DOHH2 (cell line): ENCODE measurements around the gene UACA.

Experiments used
- H3F3A ChIP-seq: fragments of 200-600 bp; sonication (generic), shearing (Covaris generic); 2 replicates; pipeline ENCODE4 v1.6.0; 2016; ENCODE audit warnings: antibody characterized with exemption, mild to moderate bottlenecking; ENCODE audit not compliant: control insufficient read depth, insufficient read depth
- H3K27ac ChIP-seq: fragments of 200-600 bp; sonication (generic); 2 replicates; pipeline ENCODE4 v1.5.1; 2014; ENCODE audit warnings: low read depth, mild to moderate bottlenecking, low read length, moderate library complexity
- H3K27me3 ChIP-seq: fragments of 200-600 bp; sonication (generic); 2 replicates; pipeline ENCODE4 v1.6.1; 2014; ENCODE audit warnings: mild to moderate bottlenecking, low read length, mixed read lengths; ENCODE audit not compliant: control insufficient read depth
- H3K36me3 ChIP-seq: fragments of 200-600 bp; sonication (generic); 2 replicates; pipeline ENCODE4 v1.6.1; 2014; ENCODE audit warnings: mild to moderate bottlenecking, low read length, moderate library complexity, mixed read lengths; ENCODE audit not compliant: control insufficient read depth
- H3K4me1 ChIP-seq: fragments of 200-600 bp; sonication (generic); 2 replicates; pipeline ENCODE4 v1.6.1; 2014; ENCODE audit warnings: mild to moderate bottlenecking, low read length, mixed read lengths; ENCODE audit not compliant: control insufficient read depth
- H3K4me2 ChIP-seq: fragments of 200-600 bp; sonication (generic); 2 replicates; pipeline ENCODE4 v1.6.0; 2014; ENCODE audit warnings: mild to moderate bottlenecking, low read length, moderate library complexity
- H3K4me3 ChIP-seq: fragments of 200-600 bp; sonication (generic); 2 replicates; pipeline ENCODE4 v1.5.1; 2014; ENCODE audit warnings: mild to moderate bottlenecking, low read length, mixed read lengths
- H3K79me2 ChIP-seq: fragments of 200-600 bp; sonication (generic); 2 replicates; pipeline ENCODE4 v1.6.1; 2014; ENCODE audit warnings: mild to moderate bottlenecking, low read length, mixed read lengths; ENCODE audit not compliant: control insufficient read depth
- H3K9me2 ChIP-seq: fragments of 200-600 bp; sonication (generic); replicated peaks from 2 replicates; pipeline ENCODE4 v1.6.1; 2014; ENCODE audit warnings: mild to moderate bottlenecking, low read length, mixed read lengths; ENCODE audit not compliant: control insufficient read depth
- H3K9me3 ChIP-seq: fragments of 200-600 bp; sonication (generic); 2 replicates; pipeline ENCODE4 v1.6.1; 2014; ENCODE audit warnings: antibody characterized with exemption, low read length, mixed read lengths; ENCODE audit not compliant: control insufficient read depth, insufficient read depth
- H4K20me1 ChIP-seq: fragments of 200-600 bp; sonication (generic); 2 replicates; pipeline ENCODE4 v1.6.0; 2014; ENCODE audit warnings: low read depth, mild to moderate bottlenecking, antibody characterized with exemption, low read length, moderate library complexity; ENCODE audit not compliant: control insufficient read depth, insufficient read depth
- EZH2phosphoT487 ChIP-seq: fragments of 200-600 bp; sonication (generic); IDR thresholded peaks from 2 replicates; pipeline ENCODE4 v1.6.1; 2017; ENCODE audit warnings: borderline replicate concordance, mild to moderate bottlenecking, antibody characterized with exemption, low read length, moderate library complexity, mixed read lengths
- TF ChIP-seq, protein P1 (sequence below): fragments of 200-600 bp; sonication (generic); IDR thresholded peaks from one replicate; pipeline ENCODE4 v1.5.1; 2014; ENCODE audit warnings: antibody characterized with exemption, mild to moderate bottlenecking, low read depth, low read length; ENCODE audit not compliant: poor library complexity, severe bottlenecking

UACA gene

DNA sequence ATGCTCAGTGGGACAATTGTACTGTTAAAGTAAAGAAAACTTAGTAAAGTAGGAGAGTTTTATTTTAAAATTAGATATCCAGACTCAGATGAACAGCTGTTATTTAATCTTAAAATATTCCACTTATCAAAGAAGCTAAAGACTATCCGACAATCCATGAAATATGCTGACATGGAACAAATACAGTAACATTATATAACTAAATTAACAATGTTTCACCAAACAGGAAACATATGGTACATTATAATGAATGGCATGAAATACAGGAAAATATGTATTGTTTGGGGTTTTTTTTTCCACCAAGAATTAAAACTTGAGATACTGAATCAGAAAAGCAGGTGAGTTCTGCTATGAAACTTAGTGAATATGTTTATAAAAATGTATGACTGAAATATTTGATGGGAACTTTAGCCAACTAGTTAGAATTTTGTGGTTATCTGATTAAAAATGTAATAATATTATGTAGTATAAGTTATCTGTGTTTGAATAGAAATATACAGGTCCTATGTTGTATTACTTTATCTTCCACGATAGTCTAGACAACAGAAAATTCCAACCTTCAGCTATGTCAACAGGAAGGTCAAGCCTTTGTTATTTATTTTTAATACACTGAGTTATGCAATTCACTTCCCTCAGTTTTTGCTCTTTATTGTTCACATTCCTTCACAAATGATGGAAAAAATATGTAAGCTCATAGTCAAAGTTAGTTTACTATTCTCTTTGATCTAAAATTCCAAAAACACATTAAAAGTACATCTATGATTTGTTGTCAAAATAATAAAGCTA lies 72.7 kb downstream of the UACA start:
- H3K79me2 ChIP-seq: no peaks in the 10 kb centered on the region
- H3K4me1 ChIP-seq: no peaks in the 10 kb centered on the region
- H3K4me3 ChIP-seq: no peak overlapping the region
- H3K27me3 ChIP-seq: peaks cover 20% of the 10 kb centered on the region; the same call in 1 of the 2 replicates
- no peaks in the 10 kb centered on the region for H3F3A ChIP-seq
- no peaks in the 10 kb centered on the region for H3K9me3 ChIP-seq
- H3K4me2 ChIP-seq: no peak overlapping the region
- no peaks in the 10 kb centered on the region for H3K9me2 ChIP-seq
- H3K27ac ChIP-seq: no peak overlapping the region
- no peak for TF ChIP-seq EZH2phosphoT487
- TF ChIP-seq, protein P1, sequence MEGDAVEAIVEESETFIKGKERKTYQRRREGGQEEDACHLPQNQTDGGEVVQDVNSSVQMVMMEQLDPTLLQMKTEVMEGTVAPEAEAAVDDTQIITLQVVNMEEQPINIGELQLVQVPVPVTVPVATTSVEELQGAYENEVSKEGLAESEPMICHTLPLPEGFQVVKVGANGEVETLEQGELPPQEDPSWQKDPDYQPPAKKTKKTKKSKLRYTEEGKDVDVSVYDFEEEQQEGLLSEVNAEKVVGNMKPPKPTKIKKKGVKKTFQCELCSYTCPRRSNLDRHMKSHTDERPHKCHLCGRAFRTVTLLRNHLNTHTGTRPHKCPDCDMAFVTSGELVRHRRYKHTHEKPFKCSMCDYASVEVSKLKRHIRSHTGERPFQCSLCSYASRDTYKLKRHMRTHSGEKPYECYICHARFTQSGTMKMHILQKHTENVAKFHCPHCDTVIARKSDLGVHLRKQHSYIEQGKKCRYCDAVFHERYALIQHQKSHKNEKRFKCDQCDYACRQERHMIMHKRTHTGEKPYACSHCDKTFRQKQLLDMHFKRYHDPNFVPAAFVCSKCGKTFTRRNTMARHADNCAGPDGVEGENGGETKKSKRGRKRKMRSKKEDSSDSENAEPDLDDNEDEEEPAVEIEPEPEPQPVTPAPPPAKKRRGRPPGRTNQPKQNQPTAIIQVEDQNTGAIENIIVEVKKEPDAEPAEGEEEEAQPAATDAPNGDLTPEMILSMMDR: no peak
- no peaks in the 10 kb centered on the region for H4K20me1 ChIP-seq
- H3K36me3 ChIP-seq: no peaks in the 10 kb centered on the region

DNA sequence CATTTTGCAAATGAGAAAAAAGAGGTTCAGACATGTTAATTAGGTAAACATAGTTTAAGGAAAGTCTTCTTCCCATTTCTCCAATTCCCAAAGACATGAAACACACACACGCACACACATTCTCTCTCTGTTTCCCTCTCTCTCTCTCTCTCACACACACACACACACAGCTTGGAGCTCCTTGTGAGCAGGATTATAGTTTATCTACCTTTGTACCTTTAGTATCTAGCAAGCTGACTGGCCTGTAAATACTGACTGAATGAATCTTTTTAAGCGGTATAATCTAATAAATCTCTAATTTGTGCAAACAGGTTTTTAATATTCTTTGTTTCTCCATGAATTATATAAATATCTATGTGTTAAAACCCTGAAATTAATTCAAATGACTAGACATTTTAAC lies 73.3 kb downstream of the UACA start:
- H3K27ac ChIP-seq: no peak overlapping the region
- no peaks in the 10 kb centered on the region for H3K36me3 ChIP-seq

DNA sequence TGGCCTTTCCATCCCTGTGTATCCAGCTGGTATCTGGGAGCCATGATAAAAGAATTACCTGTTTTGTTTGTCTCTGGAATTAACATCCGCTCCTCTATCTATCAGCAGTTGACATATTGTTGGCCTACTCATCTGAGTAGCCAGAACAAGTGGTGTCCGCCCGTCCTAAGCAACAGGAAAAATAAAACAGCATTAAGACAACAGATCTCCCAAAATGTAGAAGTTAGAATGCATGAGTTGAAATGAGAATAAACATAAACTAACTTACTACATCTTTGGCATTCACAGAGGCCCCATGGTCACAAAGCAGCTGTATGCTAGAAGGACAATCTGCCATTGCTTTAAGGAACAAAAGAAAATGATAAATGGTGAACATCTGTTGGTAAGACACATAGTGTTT lies 75.9 kb downstream of the UACA start:
- Histone ChIP-seq H3K27ac (no peak overlapping the region), H3K36me3 (no peaks in the 10 kb centered on the region), H3K79me2 (no peaks in the 10 kb centered on the region), H3K27me3 (peaks cover 25% of the 10 kb centered on the region; the same call in 1 of the 2 replicates), H3K4me1 (no peaks in the 10 kb centered on the region), H3K4me3 (no peak overlapping the region), H3K9me3 (no peaks in the 10 kb centered on the region), H3F3A (no peaks in the 10 kb centered on the region), H4K20me1 (no peaks in the 10 kb centered on the region), H3K9me2 (no peaks in the 10 kb centered on the region), H3K4me2 (no peak overlapping the region)
- no peak for TF ChIP-seq EZH2phosphoT487
- TF ChIP-seq, protein P1: no peak

More for the DNA sequence above, 73.3 kb downstream of the UACA start:
- Histone ChIP-seq H3F3A (no peaks in the 10 kb centered on the region), H4K20me1 (no peaks in the 10 kb centered on the region), H3K79me2 (no peaks in the 10 kb centered on the region), H3K9me3 (no peaks in the 10 kb centered on the region), H3K4me1 (no peaks in the 10 kb centered on the region), H3K4me2 (no peak overlapping the region), H3K9me2 (no peaks in the 10 kb centered on the region), H3K4me3 (no peak overlapping the region), H3K27me3 (peaks cover 22% of the 10 kb centered on the region; the same call in 1 of the 2 replicates)
- TF ChIP-seq EZH2phosphoT487: no peak
- TF ChIP-seq, protein P1: no peak
